ENCODE measurements around the gene TRPV5. TPM values are rescaled to one million over a fixed set of nuclear protein-coding genes. Genes with fewer than 3 reads are reported as not detected.

Gene TRPV5
- total RNA-seq, 1 donor from 2014 or later, result not detected

DNA sequence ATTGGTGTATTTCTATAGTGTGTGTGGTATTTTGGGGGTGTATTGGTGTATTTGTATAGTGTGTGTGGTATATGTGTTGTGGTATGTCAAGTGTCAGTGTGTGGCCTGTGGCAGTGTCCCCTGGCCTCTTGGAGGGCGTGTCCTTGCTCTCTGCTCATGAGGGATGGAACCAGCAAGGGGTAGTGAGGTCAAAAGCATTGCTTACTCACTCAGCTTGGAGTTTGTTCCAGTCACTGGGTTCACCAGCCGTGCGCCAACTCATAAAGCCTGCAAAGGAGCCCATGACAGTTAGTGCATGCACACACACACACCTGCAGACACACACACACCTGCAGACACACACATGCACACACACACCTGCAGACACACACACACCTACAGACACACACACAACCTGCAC lies 43.7 kb downstream of the TRPV5 start:
- DNase-seq (ENCODE audit: extremely low read depth, low read depth, low spot score), result no peak

DNA sequence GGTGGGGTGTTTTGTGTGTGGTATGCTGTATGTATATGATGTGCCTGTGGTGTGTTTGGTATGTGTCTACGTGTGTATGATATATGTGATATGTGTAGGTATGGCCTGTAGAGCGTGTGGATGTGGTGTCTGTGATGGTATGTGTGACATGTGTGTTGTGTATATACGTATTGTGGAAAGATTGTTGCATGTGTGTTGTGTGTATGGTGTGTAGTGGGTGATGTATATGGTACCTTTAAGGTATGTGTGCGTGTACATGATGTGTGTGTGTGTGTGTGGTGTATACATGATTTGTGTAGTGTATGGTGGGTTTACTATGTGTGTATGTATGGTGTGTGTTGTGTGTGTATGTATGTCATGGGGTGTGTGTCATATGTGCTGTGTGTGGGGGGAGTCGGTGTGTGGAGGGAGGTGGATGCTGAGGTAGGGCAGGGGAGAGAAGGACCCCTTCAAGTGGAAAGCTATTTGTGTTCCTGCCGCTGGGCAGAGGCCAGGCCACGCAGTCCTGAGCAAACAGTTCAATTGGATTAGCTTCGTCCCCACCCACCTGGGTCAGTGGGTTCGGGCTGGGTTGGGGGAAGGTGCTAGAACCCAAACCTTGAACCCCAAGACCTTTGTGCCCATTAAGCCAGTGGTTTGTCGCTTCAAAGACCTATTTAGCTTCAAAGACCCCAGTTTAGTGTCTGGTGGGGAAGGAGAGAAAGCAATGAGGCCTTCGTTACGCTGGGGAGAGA lies 46.1 kb downstream of the TRPV5 start:
- no peak for DNase-seq (ENCODE audit: extremely low read depth, low read depth, low spot score)

DNA sequence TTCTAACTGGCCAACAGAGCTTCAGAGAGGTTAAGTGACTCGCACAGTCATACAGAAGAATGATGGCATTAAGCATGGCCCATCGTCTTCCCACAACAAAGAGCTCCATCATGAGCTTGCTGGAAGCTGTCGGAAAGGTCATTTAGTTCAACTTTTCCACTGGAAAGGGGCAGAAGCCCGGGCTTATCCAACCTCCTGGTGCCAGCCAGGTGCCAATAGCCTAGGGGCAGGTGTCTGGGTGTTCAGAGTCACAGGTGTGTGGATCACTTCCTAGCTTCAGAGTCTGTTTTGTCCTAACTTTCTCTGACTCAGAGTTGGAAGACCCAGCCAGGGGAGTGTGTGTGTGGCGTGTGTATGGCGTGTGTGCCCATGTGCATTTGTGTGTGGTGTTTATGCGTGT lies 46.7 kb downstream of the TRPV5 start:
- DNase-seq (ENCODE audit: extremely low read depth, low read depth, low spot score), result no peak

DNA sequence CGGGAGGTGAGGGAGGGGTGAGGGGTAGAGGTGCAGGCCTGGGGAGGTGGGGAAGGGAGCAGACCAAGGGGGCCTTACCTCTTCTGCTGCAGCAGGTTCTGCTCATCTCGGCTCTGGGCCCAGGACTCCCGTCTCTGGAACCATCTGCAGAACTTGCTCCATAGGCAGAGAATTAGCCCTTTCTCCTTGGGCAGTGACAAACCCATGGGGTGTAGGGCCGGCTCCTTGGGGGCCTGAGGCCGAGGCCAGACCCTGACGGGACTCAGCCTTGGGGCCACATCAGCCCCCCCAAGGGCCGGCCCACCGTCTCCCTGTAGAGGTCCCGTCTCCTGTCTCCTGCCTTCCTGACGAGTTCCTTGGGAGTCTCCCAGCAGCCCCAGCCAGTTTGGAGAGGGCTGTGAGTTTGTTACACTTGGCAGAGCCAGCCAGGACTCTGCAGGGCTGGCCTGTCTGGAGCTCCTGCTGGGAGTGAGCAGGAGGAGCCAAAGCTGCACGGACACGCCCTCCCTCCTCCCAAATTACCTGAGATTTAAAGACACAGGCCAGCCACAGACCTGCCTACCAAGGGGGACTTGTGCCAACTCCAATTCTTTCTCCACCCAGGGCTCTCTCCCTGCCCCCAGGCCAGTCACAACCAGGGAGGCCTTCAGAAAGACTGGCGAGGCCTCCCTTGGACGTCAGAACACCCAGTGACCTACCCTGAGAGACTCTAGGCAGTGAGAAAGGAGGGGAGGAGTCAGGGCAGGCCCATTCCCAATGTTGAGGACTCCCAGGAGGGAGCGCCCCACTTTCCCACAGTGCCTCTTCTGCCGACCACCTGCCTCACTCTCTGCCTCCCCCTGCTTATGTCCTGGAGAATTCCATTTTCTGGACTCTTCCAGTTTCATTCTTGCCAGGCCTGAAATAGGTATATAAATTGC lies 48.0 kb downstream of the TRPV5 start, which contains the start of gene TRPV6:
TRPV6 (minus strand) TSS at position 435 of the 920 bp plus-strand sequence.
- DNase-seq (ENCODE audit: extremely low read depth, low read depth, low spot score), result no peak

DNA sequence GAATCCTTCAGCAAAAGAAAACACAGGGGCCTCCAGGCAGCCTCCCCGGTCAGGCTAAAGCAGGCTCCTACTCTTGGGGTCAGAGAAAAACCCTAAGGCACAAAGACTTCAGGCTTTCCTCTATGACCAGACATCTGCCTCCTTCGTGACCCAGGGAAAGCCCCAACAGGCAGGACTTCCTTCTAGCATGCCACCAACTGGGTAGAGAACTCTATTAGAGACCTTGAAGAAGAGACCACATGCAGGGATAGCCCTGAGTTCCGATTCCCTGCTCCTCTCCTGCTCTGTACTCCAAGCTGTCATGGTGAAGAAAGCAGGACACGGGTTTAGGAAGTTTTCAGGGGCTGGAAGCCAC lies 49.3 kb downstream of the TRPV5 start:
- DNase-seq (ENCODE audit: extremely low read depth, low read depth, low spot score), result no peak

DNA sequence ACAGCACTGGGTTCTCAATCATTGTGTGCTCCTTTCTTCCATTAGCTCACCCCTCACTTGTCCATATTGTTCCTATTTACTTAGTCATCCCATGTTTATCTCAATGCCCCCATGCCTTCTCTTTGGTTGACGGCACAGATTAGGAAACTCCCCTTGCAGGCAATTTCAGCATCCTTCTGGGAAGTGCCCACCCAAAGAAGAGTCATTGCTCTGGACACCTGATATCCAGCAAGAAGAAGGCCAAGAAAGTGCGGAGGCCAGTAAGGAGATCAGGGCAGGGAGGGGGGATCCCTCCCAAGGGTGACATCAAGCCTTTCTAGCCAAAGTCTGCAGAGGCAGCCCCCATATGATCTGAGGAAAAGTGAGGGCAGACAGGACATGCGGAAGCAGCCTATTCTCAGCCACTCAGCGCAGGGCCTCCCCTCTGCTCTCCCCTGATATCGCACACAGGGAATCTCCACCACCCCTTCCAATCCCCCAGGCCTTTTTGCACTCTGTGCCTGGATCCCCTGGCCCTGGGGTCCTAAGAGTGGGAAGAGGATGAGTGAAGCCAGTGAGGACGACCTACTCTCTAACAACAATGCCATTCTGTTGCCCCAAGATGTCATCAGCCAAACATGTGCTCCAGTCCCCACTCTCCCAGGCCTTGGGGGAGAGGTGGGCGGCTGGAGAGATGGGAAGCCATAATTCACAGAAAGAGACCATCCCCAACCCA lies 49.8 kb downstream of the TRPV5 start:
- no peak for DNase-seq (ENCODE audit: extremely low read depth, low read depth, low spot score)

DNA sequence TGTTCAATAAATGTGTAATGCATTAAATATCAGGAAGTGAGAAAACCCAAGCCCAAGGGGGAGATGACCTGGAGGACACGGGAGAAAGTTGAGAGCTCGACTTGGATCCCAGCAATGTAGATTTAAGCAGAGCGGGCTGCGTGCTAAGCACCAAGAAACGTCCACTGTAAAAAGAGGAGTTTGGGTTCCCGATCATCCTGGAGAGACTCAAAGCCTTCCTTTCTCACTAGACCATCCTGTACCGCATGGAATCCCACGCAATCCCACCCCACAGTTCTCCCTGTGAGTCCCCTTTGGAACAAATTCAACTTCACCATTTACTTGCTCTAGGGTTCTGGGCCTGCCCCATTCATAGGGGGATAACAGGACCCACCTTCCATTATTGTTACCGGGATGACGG lies 50.4 kb downstream of the TRPV5 start:
- no peak for DNase-seq (ENCODE audit: extremely low read depth, low read depth, low spot score)

DNA sequence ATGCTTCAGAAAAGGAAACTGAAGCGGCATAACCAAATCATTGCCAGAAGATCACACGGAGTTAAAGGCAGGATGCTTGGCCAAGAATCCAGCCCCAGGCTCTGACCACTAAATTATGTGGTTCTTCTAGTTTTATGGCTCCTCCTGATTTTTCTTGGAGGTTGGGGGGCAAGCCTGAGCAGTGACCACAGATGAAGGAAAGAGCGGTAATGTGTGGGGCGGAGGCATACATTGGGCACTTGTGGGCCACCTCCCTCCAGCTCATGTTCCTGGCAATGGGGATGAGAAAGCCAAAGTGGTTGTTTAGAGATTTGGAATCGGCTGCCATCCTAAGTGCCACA lies 51.2 kb downstream of the TRPV5 start:
- DNase-seq (ENCODE audit: extremely low read depth, low read depth, low spot score), result no peak

DNA sequence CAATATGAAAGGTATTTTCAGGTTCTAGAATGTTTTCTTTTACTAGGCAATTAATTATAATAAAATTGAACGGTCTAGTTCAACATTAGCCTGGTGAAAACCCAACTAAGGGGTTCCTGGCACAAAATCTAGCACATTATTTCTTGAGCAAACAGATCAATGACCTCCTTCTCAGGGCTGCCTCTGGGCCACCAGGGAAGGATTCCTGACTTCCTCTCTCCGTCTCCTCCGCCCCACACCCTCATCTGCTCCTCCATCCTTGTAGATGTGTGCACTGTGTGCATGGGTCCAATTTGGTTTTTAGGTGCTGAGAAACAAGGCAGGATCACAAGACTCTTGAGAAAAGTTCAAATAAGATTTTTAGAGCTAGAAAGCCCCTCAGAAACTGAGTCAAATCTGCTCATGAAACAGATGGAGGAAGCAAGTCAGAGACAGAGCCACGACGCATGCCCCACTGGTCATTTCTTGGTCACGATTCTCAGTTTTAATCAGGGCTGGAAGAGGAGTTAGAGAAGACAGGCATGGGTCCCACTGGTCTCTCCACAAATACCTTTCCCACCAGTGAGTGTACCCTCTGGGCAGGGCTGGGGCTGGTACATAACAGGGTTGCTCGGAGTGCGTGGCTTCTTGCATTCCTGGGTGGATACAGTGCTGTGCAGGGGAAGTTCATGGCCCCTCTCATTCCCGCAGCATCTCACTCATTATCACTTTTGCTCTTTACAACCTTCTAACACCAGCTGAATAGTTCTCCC lies 51.8 kb downstream of the TRPV5 start:
- no peak for DNase-seq (ENCODE audit: extremely low read depth, low read depth, low spot score)

DNA sequence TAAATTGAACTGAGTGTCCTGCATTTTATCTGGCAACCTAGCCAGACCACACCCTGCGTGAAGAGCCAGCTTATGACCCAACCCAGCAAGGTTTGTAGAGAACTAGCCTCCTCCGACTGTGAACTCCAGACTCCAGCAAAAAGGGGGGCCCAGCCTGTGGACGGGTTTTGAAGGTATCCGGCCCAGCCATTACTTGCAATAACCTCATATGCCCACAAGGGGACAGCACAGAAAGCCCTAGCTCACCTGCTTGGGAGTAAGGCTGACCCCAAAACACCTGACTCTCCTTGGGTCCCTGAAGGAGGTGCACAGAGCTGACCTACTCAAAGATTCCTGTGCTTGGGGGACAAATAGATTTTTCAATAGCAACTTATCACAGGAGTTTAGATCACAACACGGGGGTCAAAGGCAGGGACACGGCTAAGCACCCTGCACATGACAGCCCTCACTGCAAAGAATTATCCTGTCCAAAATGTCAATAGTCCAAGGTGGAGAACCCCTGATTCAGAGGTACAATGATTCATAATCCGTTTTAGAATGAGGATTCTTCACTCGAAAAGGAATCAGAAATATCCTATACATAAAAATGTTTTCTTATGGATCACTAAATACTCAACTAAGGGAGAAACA lies 52.6 kb downstream of the TRPV5 start:
- DNase-seq (ENCODE audit: extremely low read depth, low read depth, low spot score), result peak; percentile 4

DNA sequence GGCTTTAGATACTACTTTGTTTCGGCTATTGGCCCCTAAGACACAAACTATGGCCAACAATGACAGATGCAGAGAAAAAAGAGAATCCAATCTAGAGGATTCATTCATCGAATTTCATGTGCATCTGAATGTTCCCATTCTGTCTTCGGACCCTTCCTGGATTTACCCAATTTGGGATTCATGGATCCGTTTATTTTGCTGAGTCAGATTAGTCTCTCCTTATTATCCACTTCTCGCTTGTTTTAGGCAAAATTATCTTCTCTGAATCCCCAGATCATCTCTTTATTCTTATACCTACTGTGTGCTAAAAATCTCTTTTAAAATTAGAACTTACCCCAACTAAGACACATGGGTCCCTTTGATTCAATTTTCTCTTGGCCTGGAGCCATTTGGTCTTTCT lies 54.5 kb downstream of the TRPV5 start:
- DNase-seq (ENCODE audit: extremely low read depth, low read depth, low spot score), result no peak

DNA sequence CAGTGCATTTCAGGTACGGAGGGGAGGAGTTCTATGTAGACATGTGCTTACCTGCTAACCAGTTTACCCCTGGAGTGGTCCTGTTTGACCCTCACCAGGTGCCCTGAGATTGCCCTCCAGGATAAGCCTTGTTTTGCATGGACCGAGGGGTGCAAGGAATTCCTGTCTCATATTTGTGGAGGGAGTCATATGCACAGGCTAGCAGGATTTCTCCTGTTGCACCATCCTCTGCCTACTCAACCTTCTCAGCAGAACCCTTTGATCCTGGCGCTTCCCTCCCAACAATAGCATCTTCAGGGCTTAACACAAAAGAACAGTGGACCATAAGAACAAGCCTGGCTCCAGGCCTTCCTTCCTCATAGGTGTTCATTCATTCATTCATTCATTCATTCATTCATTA lies 55.2 kb downstream of the TRPV5 start:
- DNase-seq (ENCODE audit: extremely low read depth, low read depth, low spot score), result no peak

DNA sequence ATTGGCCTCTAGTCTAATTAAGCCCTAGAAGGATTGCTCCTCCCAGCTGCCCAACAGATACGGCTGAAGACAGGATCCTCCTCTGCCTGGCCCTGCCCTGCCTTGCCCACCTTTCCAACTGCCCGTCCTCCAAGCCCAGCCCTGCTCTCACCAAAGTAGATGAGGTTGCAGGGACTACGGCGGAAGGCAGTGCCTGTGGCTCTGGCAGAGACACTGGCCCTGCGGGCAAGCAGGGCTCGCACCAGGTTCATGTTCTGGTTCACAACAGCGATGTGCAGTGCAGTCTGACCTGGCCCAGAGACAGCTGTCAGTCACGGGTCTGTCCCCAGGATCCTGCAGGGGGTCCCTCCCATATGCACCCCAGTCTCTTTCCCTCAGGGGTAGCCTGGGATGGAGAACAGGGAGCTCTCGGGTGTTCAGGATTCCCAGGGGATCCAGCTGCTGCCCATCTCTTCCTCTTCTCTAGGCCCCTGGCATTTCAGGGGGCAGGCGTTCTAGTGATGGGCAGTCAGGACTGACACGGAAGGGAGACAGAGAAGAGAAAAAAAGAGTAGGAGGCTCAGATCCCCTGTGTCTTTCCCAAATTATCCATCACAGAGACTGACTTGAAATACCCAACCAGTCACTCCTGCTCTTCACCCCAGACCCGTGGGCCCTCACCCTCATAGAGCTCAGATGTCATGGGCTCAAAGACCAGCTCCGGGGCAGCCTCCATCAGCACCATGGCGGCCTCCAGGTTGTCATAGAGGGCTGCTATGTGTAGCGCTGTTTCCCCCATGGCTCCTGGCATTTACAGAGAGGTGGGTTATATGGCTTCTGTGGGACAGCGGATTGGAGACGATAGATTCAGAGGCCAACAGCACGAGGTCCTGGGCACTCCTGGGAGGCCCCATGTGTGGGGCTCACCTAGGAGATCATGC lies 56.3 kb downstream of the TRPV5 start:
- DNase-seq (ENCODE audit: extremely low read depth, low read depth, low spot score), result no peak

DNA sequence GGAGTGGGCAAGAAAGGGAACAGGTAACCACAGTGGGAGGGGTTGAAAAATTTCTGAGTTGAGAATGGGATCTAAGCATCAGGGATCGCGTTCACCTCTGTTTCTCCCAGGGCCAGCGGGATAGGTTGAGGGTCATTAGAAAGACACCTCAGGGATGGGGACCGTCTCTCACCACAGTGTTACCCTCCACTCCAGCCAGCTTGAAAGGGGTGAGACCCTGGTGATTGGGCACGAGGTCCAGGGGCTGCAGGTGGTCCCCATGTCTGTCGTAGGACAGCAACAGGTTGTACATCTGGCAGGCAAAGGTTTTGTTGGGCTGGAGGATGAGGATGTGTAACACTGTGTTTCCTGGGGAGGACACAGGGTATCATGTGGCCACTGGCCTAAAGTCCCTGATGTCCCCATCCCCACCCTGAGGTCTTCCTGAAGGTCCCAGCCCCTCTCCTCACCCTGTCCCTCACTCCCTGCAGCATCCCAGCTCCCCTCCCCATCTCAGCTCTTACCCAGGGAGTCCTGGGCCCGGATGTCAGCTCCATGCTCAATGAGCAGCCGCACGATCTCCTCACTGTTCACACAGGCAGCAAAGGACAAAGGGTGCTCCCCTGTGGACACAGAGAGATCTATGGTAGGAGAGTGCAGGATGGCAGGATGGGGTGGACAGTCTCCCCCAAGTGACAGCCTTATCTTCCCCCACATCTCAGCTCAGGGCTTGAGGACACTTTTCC lies 57.1 kb downstream of the TRPV5 start:
- DNase-seq (ENCODE audit: extremely low read depth, low read depth, low spot score), result no peak

DNA sequence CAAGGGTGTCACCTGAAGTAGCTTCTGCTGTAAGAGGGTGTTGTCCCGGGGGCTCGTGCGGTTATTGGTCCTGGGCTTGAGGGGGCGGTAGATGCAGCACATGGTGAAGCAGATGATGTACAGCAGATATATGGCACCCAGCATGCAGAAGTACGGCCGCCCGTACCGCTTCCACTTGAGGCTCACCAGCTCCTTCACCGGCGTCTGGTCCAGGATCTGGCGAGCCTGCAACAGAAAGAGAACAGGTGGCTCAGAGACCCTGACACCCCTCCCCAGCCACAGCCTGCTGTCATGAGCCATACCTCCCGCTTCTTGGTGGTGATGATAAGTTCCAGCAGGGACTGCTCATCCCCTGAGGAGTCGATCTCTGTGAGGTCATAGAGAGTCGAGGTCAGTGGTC lies 58.1 kb downstream of the TRPV5 start:
- DNase-seq (ENCODE audit: extremely low read depth, low read depth, low spot score), result no peak

DNA sequence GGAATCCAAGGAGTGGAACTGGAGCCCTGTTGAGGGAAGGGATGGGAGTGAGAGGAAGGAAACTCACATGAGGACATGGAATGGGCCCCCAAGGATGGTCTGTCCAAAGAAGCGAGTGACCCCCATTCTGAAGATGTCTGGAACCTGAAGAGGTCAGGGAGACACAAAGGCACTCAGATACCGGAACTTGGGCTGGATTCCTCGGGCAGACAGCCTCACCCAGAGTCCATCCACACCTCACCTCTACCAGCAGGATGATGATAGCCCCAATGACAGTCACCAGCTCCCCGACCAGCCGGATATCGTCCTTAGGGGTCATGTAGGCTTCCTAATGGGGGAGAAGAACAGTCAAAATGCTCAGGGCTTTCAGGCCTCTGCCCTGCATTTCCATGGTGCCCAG lies 58.7 kb downstream of the TRPV5 start:
- no peak for DNase-seq (ENCODE audit: extremely low read depth, low read depth, low spot score)

DNA sequence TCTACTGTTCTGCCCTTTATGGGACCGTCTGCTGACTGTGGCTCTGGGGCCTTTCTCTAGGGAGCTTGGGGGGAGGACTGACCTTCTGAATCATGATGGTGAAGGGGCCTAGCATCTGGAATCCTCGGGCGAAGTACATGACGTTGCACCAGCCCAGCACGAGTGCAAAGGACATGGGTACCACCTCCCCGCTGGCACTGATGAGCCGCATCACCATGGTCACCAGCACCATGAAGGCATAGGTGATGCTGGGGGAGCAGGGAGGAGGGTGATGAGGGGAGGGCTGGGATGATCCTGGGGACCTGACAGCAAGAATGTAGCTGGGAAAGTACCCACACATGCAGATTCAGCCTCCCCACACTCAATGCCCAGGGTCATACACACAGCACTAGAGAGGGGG lies 59.1 kb downstream of the TRPV5 start:
- no peak for DNase-seq (ENCODE audit: extremely low read depth, low read depth, low spot score)

DNA sequence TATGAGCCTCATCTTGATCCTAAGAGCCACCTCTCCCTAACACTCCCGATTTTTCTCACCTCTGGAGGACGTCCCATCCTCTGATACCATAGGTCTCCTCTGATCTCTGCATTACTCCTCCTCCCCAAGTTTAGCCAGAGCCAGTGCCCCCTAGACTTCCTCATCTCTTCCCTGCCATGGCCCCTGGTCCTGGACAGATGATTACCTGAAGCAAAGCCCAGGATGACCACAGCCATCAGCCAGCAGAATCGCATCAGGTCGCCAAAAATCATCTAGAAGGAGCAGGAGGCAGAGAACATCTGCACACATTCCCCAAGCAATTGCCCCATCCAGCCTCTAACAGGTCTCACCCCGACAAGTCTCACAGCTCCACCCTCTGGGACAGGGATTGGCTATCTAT lies 59.7 kb downstream of the TRPV5 start:
- no peak for DNase-seq (ENCODE audit: extremely low read depth, low read depth, low spot score)

Measured in glomerular endothelial cell (primary cell).